ENCODE measurements around the gene ZBED2. TPM values are rescaled to one million over a fixed set of nuclear protein-coding genes. Genes with fewer than 3 reads are reported as not detected.
"Not testable (repeated sequence)": the region's sequence is repeated elsewhere in the genome, so short reads cannot be mapped to it uniquely, and the experiment has no call there.

ZBED2 gene
- total RNA-seq = not detected

- Histone ChIP-seq H3K4me1 (ENCODE audit: control insufficient read depth in 1 of 2, low read depth in 2 of 2) (no peaks in the 10 kb centered on the region), H3K9me3 (no peaks in the 10 kb centered on the region), H3K27me3 (replicated peaks; ENCODE audit: insufficient read depth) (no peaks in the 10 kb centered on the region), H3K4me3 (no peak within 1 kb of the TSS), H3K27ac (no peak within 1 kb of the TSS), H3K36me3 (no peaks in the 10 kb centered on the region)
- no peak for TF ChIP-seq CTCF (IDR thresholded peaks at IDR 0.05)
- no peak for ATAC-seq (ENCODE audit: insufficient number of reproducible peaks, low FRiP score, low read depth)
- DNase-seq (ENCODE audit: low spot score) = no peak
These were observed at the start of gene ZBED2 for GRCh38 chr3:111595232-111595631. TSS of gene ZBED2 (minus strand) at chr3:111595346. CDS start at chr3:111594201, 1,145 bp downstream.

- H3K4me3 ChIP-seq = no peak overlapping the region
- no peak for ATAC-seq (ENCODE audit: insufficient number of reproducible peaks, low FRiP score, low read depth)
- H3K27ac ChIP-seq = no peak overlapping the region
- no peaks in the 10 kb centered on the region for H3K27me3 ChIP-seq (replicated peaks; ENCODE audit: insufficient read depth)
- H3K9me3 ChIP-seq = no peaks in the 10 kb centered on the region
- no peaks in the 10 kb centered on the region for H3K36me3 ChIP-seq
- H3K4me1 ChIP-seq (ENCODE audit: control insufficient read depth in 1 of 2, low read depth in 2 of 2) = no peaks in the 10 kb centered on the region
- TF ChIP-seq CTCF (IDR thresholded peaks at IDR 0.05) = no peak
- no peak for DNase-seq (ENCODE audit: low spot score)
These were observed 44.2 kb upstream of the ZBED2 start for GRCh38 chr3:111639316-111639715.

- DNase-seq (ENCODE audit: low spot score) (no peak), ATAC-seq (ENCODE audit: insufficient number of reproducible peaks, low FRiP score, low read depth) (no peak)
- no peak for TF ChIP-seq CTCF (IDR thresholded peaks at IDR 0.05)
- no peaks in the 10 kb centered on the region for H3K36me3 ChIP-seq
- no peaks in the 10 kb centered on the region for H3K9me3 ChIP-seq
- H3K27ac ChIP-seq = no peak overlapping the region
- H3K4me3 ChIP-seq = no peak overlapping the region
- no peaks in the 10 kb centered on the region for H3K4me1 ChIP-seq (ENCODE audit: control insufficient read depth in 1 of 2, low read depth in 2 of 2)
- H3K27me3 ChIP-seq (replicated peaks; ENCODE audit: insufficient read depth) = no peaks in the 10 kb centered on the region
These were observed 41.3 kb upstream of the ZBED2 start for GRCh38 chr3:111636366-111636885.

- Histone ChIP-seq H3K9me3 (no peaks in the 10 kb centered on the region), H3K4me1 (ENCODE audit: control insufficient read depth in 1 of 2, low read depth in 2 of 2) (no peaks in the 10 kb centered on the region), H3K27ac (no peak overlapping the region), H3K36me3 (no peaks in the 10 kb centered on the region), H3K27me3 (replicated peaks; ENCODE audit: insufficient read depth) (no peaks in the 10 kb centered on the region), H3K4me3 (no peak overlapping the region)
- DNase-seq (ENCODE audit: low spot score) (no peak), ATAC-seq (ENCODE audit: insufficient number of reproducible peaks, low FRiP score, low read depth) (no peak)
- no peak for TF ChIP-seq CTCF (IDR thresholded peaks at IDR 0.05)
These were observed 40.3 kb upstream of the ZBED2 start for GRCh38 chr3:111635403-111635802.

GRCh38 chr3:111630638-111631037 lies 35.5 kb upstream of the ZBED2 start:
- ATAC-seq (ENCODE audit: insufficient number of reproducible peaks, low FRiP score, low read depth); H3K4me3 ChIP-seq; DNase-seq (ENCODE audit: low spot score); H3K27me3 ChIP-seq (replicated peaks; ENCODE audit: insufficient read depth); H3K36me3 ChIP-seq; H3K4me1 ChIP-seq (ENCODE audit: control insufficient read depth in 1 of 2, low read depth in 2 of 2); H3K27ac ChIP-seq; H3K9me3 ChIP-seq: not testable (repeated sequence)

GRCh38 chr3:111629018-111629417 lies 33.9 kb upstream of the ZBED2 start:
- not testable (repeated sequence) for H3K4me1 ChIP-seq (ENCODE audit: control insufficient read depth in 1 of 2, low read depth in 2 of 2); H3K36me3 ChIP-seq; H3K9me3 ChIP-seq; H3K27me3 ChIP-seq (replicated peaks; ENCODE audit: insufficient read depth); DNase-seq (ENCODE audit: low spot score); H3K27ac ChIP-seq; ATAC-seq (ENCODE audit: insufficient number of reproducible peaks, low FRiP score, low read depth); H3K4me3 ChIP-seq
